Lung (tissue), 12 donors: ENCODE data around the gene UCHL5. TPM values are rescaled to one million over a fixed set of nuclear protein-coding genes. Genes with fewer than 3 reads are reported as not detected.
"Not testable (repeated sequence)": the region's sequence is repeated elsewhere in the genome, so short reads cannot be mapped to it uniquely, and the experiment has no call there.

Source experiments
- ATAC-seq: fragments of 200-7000 bp; cut with Tn5 transposase; one replicate; pipeline ENCODE4 v1.9.1; 2020; ENCODE audit warnings: moderate number of reproducible peaks; ENCODE audit not compliant: insufficient read depth, low FRiP score
- DNase-seq, 3 donors: peaks; one replicate each; pipeline ENCODE4 v3.0.0-alpha.2; 2013 to 2017
- H3K27ac ChIP-seq, 2 donors: one replicate each; pipeline ENCODE4 v1.5.1; 2013; ENCODE audit warnings: mild to moderate bottlenecking in 2 of 2, moderate library complexity in 2 of 2, control low read depth in 1 of 2, inconsistent platforms in 1 of 2, low read depth in 1 of 2, low read length in 1 of 2
- H3K27me3 ChIP-seq, 3 donors: one replicate each; pipeline ENCODE4 v1.5.1; 2013; ENCODE audit warnings: low read length in 2 of 3; ENCODE audit not compliant: control insufficient read depth in 3 of 3, insufficient read depth in 3 of 3
- H3K36me3 ChIP-seq, 4 donors: one replicate each; pipeline ENCODE4 v1.5.1; 2013; ENCODE audit warnings: low read length in 4 of 4, mild to moderate bottlenecking in 1 of 4, moderate library complexity in 1 of 4; ENCODE audit not compliant: control insufficient read depth in 4 of 4, insufficient read depth in 4 of 4
- H3K4me1 ChIP-seq, 5 donors: one replicate each; pipeline ENCODE4 v1.5.1; 2013; ENCODE audit warnings: low read length in 5 of 5, mild to moderate bottlenecking in 2 of 5, moderate library complexity in 1 of 5; ENCODE audit not compliant: control insufficient read depth in 5 of 5, insufficient read depth in 5 of 5
- H3K4me3 ChIP-seq: one replicate; pipeline ENCODE4 v1.5.1; 2013; ENCODE audit warnings: mild to moderate bottlenecking, control low read depth, moderate library complexity
- H3K9ac ChIP-seq, 2 donors: one replicate each; pipeline ENCODE4 v1.5.1; 2013; ENCODE audit warnings: low read length in 2 of 2, control low read depth in 1 of 2; ENCODE audit not compliant: insufficient read depth in 1 of 2
- H3K9me3 ChIP-seq, 4 donors: one replicate each; pipeline ENCODE4 v1.5.1; 2013; ENCODE audit warnings: low read length in 3 of 4, mild to moderate bottlenecking in 1 of 4, moderate library complexity in 1 of 4; ENCODE audit not compliant: control insufficient read depth in 4 of 4, insufficient read depth in 3 of 4
- WGBS, 2 donors: extraction: QIAGEN DNeasy Blood & Tissue Kit; methylation state at CpG; one replicate each; pipeline ENCODE4 v1.1.7; 2013; 5-methylcytosine and 5-hydroxymethylcytosine counted together
- polyA plus RNA-seq, 2 donors: library from polyadenylated mRNA; stranded (reverse); fragments of 200-250 nt; gene quantifications; one replicate each; pipeline ENCODE4 v1.2.1, GENCODE V29; 2013
- total RNA-seq, 2 donors: library from RNA; depleted of rRNA in 1 of 2; stranded (reverse); fragments of >200 nt in 1 of 2; gene quantifications; one replicate each; pipeline ENCODE4 v1.2.1, GENCODE V29; 2014 to 2021
- TF ChIP-seq, protein P1 (sequence below): IDR thresholded peaks from 2 replicates; pipeline ENCODE4 v1.5.1; 2012; ENCODE audit warnings: mild to moderate bottlenecking; ENCODE audit errors: control extremely low read depth, extremely low read depth
- donor health status: control.
- donor health status: control.
- donor health status: Bipolar disorder and iron deficiency.
- donor health status: healthy.
- donor health status: DM: yes; HTN: yes; CAD: no.

UCHL5 gene
- total and polyA plus RNA-seq, 4 donors = 13.7 to 48.9 (median 22.9) TPM

GRCh38 chr1:193033610-193034009 lies 25.6 kb downstream of the UCHL5 start:
- no peaks in the 10 kb centered on the region for H3K27me3 ChIP-seq
- no peak for ATAC-seq
- no peak overlapping the region for H3K9ac ChIP-seq
- H3K4me1 ChIP-seq = no peaks in the 10 kb centered on the region
- TF ChIP-seq, protein P1, sequence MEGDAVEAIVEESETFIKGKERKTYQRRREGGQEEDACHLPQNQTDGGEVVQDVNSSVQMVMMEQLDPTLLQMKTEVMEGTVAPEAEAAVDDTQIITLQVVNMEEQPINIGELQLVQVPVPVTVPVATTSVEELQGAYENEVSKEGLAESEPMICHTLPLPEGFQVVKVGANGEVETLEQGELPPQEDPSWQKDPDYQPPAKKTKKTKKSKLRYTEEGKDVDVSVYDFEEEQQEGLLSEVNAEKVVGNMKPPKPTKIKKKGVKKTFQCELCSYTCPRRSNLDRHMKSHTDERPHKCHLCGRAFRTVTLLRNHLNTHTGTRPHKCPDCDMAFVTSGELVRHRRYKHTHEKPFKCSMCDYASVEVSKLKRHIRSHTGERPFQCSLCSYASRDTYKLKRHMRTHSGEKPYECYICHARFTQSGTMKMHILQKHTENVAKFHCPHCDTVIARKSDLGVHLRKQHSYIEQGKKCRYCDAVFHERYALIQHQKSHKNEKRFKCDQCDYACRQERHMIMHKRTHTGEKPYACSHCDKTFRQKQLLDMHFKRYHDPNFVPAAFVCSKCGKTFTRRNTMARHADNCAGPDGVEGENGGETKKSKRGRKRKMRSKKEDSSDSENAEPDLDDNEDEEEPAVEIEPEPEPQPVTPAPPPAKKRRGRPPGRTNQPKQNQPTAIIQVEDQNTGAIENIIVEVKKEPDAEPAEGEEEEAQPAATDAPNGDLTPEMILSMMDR = no peak
- H3K9me3 ChIP-seq = no peaks in the 10 kb centered on the region
- no peak overlapping the region for H3K4me3 ChIP-seq
- DNase-seq = no peak
- peaks cover 0 to 3% (median 0%) of the 10 kb centered on the region in 4 donors for H3K36me3 ChIP-seq
- H3K27ac ChIP-seq = no peak overlapping the region

GRCh38 chr1:193032643-193033427 lies 26.3 kb downstream of the UCHL5 start:
- not testable (repeated sequence) for ATAC-seq, H3K9ac ChIP-seq, DNase-seq, H3K27me3 ChIP-seq, H3K4me3 ChIP-seq, H3K4me1 ChIP-seq, H3K36me3 ChIP-seq, H3K27ac ChIP-seq, H3K9me3 ChIP-seq
- 92 to 96% methylated on average over 9 of the region's 9 CpGs for WGBS, 2 donors

DNA sequence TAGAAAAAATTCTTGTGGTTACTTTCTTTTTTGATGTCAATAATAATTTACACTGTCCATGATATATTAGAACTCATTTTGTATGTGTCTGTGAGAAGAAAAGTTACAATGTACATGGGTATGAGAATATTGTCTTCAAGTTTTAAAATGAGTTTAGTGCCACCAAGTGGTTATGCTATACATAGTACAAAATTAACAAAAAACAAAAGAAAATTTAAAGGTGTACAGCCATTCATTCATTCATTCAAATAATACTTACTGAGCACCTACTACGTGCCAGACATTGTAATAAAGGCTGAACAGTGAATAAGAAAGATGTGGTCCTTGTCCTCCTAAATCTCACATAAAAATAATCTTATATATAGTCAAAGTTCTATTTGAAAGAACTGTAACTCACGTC lies 27.7 kb downstream of the UCHL5 start:
- TF ChIP-seq, protein P1 = no peak
- ATAC-seq (no peak), DNase-seq (peak in 2 of 3 donors; percentile 31 to 32)
- no peaks in the 10 kb centered on the region for H3K9me3 ChIP-seq
- peaks cover 0 to 3% (median 2%) of the 10 kb centered on the region in 4 donors for H3K36me3 ChIP-seq
- H3K4me1 ChIP-seq = no peaks in the 10 kb centered on the region
- H3K4me3 ChIP-seq = no peak overlapping the region
- no peaks in the 10 kb centered on the region for H3K27me3 ChIP-seq
- no peak overlapping the region for H3K9ac ChIP-seq
- WGBS, 2 donors = 91 to 96% methylated on average over 2 of the region's 2 CpGs
- no peak overlapping the region for H3K27ac ChIP-seq

DNA sequence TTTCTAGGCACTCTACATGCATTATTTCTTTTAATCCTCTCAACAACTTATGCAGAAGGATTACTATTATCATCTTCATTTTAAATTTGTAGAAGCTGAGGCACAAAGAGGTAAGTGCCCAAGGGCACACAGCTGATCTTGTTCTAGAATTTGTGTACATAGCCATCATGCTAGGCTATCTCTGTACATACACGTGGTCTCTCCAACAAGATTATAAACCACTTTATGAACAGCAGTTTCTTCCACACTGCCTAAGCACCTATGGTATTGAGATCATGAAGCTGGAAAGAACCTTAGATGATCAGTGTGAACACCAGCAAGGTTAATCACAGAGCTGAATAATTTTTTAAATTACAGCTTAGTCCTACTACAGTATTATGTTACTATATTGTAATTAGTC lies 28.9 kb downstream of the UCHL5 start:
- H3K27me3 ChIP-seq = no peaks in the 10 kb centered on the region
- H3K9ac ChIP-seq = no peak overlapping the region
- no peak overlapping the region for H3K4me3 ChIP-seq
- H3K9me3 ChIP-seq = no peaks in the 10 kb centered on the region
- 72 to 80% methylated on average over 1 of the region's 1 CpG for WGBS, 2 donors
- H3K36me3 ChIP-seq = peaks cover 1 to 6% (median 3%) of the 10 kb centered on the region in 4 donors
- TF ChIP-seq, protein P1 = no peak
- H3K27ac ChIP-seq = no peak overlapping the region
- ATAC-seq (no peak), DNase-seq (no peak)
- H3K4me1 ChIP-seq = peaks cover 0 to under 1% (median 0%) of the 10 kb centered on the region in 5 donors
